GM12864 (cell line): ENCODE results near the gene CHDH.
A peak's percentile ranks its signal among the peaks of the same experiment; 100 is the strongest.

Experiments used
- DNase-seq: peaks from one replicate; pipeline ENCODE4 v3.0.0-alpha.2; 2011; ENCODE audit warnings: low read depth
- H3K4me3 ChIP-seq: 2 replicates; pipeline ENCODE4 v1.5.1; 2011; ENCODE audit warnings: mild to moderate bottlenecking, low read depth, low read length, control low read depth
- TF ChIP-seq, protein P1 (sequence below): IDR thresholded peaks from 2 replicates; pipeline ENCODE4 v1.5.1; 2011; ENCODE audit warnings: low read depth, mild to moderate bottlenecking, moderate library complexity, low read length, control low read depth, inconsistent platforms; ENCODE audit errors: missing control alignments

The CHDH gene

DNA sequence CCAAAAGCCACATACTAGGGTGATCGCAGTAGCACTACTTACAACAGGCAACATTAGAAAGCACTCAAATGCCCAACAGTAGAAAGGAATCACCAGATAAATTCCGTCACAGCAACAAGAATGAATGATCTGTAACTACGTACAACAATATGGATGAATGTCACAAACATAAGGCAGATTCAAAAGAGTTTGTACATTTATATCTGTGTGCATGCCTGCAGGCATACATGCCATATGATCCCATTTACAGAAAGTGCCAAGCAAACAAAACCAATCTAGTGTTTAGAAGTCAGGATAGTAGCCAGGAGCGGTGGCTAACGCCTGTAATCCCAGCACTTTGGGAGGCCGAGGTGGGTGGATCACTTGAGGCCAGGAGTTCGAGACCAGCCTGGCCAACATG lies 3.7 kb upstream of the CHDH start:
- H3K4me3 ChIP-seq = no peak overlapping the region
- TF ChIP-seq, protein P1, sequence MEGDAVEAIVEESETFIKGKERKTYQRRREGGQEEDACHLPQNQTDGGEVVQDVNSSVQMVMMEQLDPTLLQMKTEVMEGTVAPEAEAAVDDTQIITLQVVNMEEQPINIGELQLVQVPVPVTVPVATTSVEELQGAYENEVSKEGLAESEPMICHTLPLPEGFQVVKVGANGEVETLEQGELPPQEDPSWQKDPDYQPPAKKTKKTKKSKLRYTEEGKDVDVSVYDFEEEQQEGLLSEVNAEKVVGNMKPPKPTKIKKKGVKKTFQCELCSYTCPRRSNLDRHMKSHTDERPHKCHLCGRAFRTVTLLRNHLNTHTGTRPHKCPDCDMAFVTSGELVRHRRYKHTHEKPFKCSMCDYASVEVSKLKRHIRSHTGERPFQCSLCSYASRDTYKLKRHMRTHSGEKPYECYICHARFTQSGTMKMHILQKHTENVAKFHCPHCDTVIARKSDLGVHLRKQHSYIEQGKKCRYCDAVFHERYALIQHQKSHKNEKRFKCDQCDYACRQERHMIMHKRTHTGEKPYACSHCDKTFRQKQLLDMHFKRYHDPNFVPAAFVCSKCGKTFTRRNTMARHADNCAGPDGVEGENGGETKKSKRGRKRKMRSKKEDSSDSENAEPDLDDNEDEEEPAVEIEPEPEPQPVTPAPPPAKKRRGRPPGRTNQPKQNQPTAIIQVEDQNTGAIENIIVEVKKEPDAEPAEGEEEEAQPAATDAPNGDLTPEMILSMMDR = no peak
- no peak for DNase-seq

DNA sequence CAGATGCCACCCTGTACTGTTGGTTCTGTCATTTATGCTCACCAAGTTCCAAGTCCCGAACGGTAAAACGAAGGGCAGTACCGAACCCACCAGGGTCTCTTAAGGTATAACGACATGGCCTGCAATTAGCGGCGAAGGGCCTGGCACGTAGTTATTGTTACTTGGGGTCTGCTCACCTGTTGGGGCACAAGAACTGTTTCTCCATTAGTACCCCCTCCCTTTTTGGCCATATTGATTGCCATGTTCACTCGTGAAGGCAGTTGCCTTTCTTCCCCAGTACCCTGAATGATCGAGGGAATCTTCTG lies 584 bp upstream of the CHDH start:
- DNase-seq = no peak
- TF ChIP-seq, protein P1 = no peak
- peak overlapping the region; percentile 72; the same call in 1 of the 2 replicates for H3K4me3 ChIP-seq

DNA sequence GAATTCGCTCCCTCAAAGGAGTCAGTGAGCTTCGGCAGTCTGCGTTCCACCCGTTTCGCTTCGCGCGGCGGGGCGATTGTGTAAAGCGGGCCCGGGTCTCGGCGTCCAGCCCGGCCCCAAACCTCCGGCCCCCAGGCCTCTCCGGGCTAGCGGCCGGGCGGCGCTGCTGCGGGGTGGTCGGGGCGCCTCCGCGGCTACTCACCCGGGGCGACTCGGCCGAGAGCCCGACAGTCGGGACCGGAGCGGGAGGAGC lies 412 bp downstream of the CHDH start:
- H3K4me3 ChIP-seq = peak overlapping the region; percentile 72
- no peak for DNase-seq
- TF ChIP-seq, protein P1 = no peak

DNA sequence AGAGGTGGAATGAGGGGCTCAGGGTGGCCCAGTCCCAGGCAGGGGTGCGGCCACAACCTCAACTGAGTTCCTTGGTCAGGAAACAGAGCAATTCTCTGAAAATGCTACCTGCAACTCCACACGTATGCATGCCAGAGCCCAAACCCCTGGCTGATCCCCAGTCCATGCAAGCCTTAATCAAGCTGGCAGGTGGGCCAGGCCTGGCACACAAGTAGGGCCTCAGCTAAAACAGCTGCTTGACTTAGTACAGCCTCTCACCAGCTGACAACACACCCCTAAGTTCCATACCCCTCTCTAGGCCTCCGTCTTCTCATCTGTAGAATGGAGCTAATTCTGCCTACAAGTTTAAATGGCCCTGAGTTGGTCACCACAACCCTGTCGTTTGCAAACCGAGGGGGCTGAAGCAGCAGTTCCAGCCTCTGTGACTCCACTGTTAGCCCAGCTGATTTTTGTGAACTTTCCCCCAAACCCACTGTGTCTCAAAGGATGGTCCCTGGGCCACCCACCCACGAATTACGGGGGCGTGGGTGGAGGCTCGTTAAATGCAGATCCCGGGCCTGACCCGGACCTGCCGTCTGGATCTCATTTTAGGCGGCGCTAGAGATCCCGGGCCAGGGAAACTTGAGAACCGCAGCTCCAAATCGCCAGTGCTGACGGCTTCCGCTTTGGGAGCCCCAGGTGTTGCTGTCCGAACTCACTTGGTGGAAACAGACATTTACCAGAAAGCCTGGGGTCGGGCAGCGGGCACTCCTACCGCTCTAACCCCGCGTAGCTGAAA lies 927 bp downstream of the CHDH start:
- no peak for DNase-seq
- TF ChIP-seq, protein P1 = peak; percentile 41

DNA sequence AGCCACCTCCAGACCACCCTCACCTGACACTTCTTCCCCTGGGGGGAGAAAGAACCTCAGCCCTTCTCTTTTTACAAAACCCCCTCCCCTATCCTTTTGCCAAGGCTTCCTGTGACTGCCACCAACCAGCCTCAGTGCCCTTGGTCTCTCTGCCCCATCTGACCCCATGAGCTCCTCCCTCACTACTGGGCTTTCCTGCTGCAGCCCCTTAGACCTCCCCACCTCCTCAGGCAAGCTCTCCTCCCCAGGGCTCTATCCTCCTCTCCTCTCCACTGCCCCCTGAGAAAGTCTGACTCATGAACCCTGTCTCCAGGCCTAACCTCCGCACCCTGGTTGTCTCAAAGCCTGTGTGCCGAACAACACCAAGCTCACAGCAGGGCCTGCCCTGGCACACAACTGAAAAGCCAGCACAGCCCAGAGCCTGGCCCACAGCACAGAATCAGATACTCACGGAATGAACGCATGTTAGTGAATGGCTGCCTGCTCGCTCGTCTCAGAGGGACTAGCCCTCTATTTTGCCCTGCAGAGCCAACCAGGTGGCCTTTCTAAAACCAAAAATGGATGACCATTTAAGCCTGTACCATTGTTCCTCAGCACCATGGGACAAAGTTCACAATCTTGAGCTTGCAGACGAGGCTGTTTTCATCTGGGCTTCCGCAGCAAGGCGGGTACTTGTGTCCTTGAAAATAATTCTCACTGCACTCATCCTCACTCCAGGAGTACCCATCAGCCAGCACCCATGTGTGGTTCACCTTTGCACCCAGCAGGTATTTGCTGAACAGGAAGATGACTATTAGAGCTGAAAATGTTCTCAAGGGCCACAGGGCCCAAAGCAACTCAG lies 1.7 kb downstream of the CHDH start:
- TF ChIP-seq, protein P1 = no peak
- peak overlapping the region; percentile 72 for H3K4me3 ChIP-seq
- no peak for DNase-seq

More for the DNA sequence above, 927 bp downstream of the CHDH start:
- H3K4me3 ChIP-seq = peak overlapping the region; percentile 72

DNA sequence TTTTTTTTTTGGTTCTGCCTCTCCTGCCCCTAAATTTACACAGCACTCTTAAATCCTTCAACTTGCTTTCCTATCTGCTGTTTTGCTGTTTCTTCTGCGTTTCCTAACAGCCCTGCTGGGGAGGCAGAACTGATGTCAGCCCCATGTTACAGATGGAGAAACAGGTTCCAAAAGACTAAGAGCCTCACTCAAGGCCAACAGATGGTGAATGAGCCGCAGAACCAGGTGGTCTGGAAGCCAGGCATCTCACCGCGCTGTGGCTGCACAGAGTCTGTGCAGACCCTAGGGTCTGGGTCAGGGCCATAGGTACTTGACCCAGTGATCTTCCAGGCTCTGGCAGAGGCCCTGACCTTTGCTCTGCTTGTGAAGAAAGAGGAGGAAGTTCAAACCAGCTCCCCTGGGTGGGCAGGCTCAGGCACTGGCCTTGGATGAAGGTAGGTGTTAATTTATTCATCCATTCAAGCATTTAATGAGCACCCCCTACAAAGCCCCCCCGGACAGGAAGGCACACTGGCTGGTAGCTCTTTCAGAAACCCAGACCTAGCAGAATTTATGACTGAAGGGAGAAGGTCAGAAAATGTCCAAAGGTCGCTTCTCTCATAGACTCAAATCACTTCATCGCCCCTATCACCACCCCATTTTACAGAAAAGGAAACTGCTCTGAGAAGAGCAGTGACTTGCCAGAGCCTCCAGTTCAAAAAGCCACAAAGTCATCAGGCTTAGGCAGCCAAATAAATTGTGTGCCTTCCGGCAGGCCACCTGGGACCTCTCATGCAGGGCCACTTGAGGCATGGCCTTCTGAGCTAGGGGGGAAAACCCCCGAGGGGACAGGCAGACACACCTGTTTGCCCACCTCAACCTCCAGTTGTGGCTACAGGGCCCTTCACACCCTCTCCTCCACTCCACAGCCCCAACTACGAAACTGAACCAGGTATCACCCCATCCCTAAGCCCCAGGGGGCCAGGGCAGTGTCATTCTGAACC lies 2.7 kb downstream of the CHDH start:
- TF ChIP-seq, protein P1 = no peak
- no peak overlapping the region; the same call in 1 of the 2 replicates for H3K4me3 ChIP-seq
- no peak for DNase-seq
